Suprapubic skin (tissue), 4 donors: ENCODE data around the gene SLC38A10.

ENCODE experiments used
- CTCF ChIP-seq, 2 donors: fragments of 200-600 bp in 1 of 2; fragments of 450-650 bp in 1 of 2; sonication (generic) in 1 of 2; IDR thresholded peaks; one replicate each; pipeline ENCODE4 v1.5.1; 2016 to 2019; ENCODE audit warnings: antibody characterized with exemption in 2 of 2, mild to moderate bottlenecking in 1 of 2, moderate library complexity in 1 of 2
- EP300 ChIP-seq: sonication (generic); formaldehyde crosslinking; IDR thresholded peaks from one replicate; pipeline ENCODE4 v1.6.1; 2017; ENCODE audit warnings: antibody characterized with exemption
- POLR2AphosphoS5 ChIP-seq, 3 donors: sonication (generic); formaldehyde crosslinking; IDR thresholded peaks; one replicate each; pipeline ENCODE4 v1.6.1; 2017; ENCODE audit warnings: antibody characterized with exemption in 3 of 3

DNA sequence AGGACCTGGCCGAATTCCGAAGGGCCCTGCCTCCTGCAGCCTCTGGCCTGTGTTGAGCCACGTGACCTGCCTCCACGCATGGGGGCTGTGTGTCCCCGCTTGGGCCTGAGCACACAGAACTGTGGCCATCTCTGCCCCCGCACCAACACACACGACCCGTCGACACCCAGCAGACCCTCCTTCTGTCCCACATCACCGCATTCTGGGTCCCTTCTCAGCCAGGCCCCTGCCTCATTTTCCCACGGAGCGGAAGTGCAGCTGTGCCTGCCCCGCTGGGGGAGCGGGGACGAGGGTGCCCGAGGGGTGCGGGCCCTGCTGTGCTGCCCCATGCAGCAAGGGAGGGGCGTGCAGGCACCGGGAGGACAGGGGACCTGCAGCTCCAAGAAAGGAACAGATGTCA is 37.6 kb downstream of the SLC38A10 start:
- TF ChIP-seq EP300 = no peak
- TF ChIP-seq POLR2AphosphoS5 (IDR thresholded peaks at IDR 0.05) = no peak
- no peak for TF ChIP-seq CTCF (IDR thresholded peaks at IDR 0.05)
